Spleen (tissue), 11 donors: ENCODE results near the gene VGLL4. TPM values are rescaled to one million over a fixed set of nuclear protein-coding genes. Genes with fewer than 3 reads are reported as not detected.
A peak's percentile ranks its signal among the peaks of the same experiment; 100 is the strongest.

Source experiments
- DNase-seq: peaks from one replicate; pipeline ENCODE4 v3.0.0-alpha.2; 2020
- H3K27ac ChIP-seq, 8 donors: fragments of 200-600 bp; sonication (generic) in 7 of 8; 1 replicate in 4 of 8; 2 replicates in 4 of 8; pipeline versions ENCODE4 v1.5.0 to v1.8.0; 2016 to 2021; ENCODE audit warnings: inconsistent platforms in 4 of 8, mild to moderate bottlenecking in 4 of 8, moderate library complexity in 1 of 8
- H3K27me3 ChIP-seq, 7 donors: fragments of 200-600 bp; sonication (generic) in 6 of 7; replicated peaks in 1 of 7; 1 replicate in 4 of 7; 2 replicates in 3 of 7; pipeline versions ENCODE4 v1.5.0 to v1.8.0; 2016 to 2021; ENCODE audit warnings: inconsistent platforms in 3 of 7, mild to moderate bottlenecking in 1 of 7
- H3K36me3 ChIP-seq, 6 donors: fragments of 200-600 bp; sonication (generic) in 5 of 6; 1 replicate in 4 of 6; 2 replicates in 2 of 6; pipeline versions ENCODE4 v1.5.0 to v1.8.0; 2016 to 2021; ENCODE audit warnings: inconsistent platforms in 2 of 6
- H3K4me1 ChIP-seq, 6 donors: fragments of 200-600 bp; sonication (generic) in 5 of 6; 1 replicate in 3 of 6; 2 replicates in 3 of 6; pipeline versions ENCODE4 v1.5.0 to v1.8.0; 2016 to 2021; ENCODE audit warnings: inconsistent platforms in 3 of 6
- H3K4me3 ChIP-seq, 8 donors: fragments of 200-600 bp; sonication (generic) in 7 of 8; 1 replicate in 4 of 8; 2 replicates in 4 of 8; pipeline versions ENCODE4 v1.5.0 to v1.8.0; 2016 to 2021; ENCODE audit warnings: inconsistent platforms in 4 of 8, mild to moderate bottlenecking in 4 of 8, moderate library complexity in 2 of 8
- H3K9me3 ChIP-seq, 8 donors: fragments of 200-600 bp; sonication (generic) in 7 of 8; 1 replicate in 4 of 8; 2 replicates in 4 of 8; pipeline versions ENCODE4 v1.5.0 to v1.8.0; 2016 to 2021; ENCODE audit warnings: inconsistent platforms in 4 of 8
- POLR2A ChIP-seq, 3 donors: fragments of 450-650 bp; IDR thresholded peaks; one replicate each; pipeline ENCODE4 v1.5.1; 2017; ENCODE audit warnings: antibody characterized with exemption in 3 of 3, mild to moderate bottlenecking in 1 of 3
- POLR2AphosphoS5 ChIP-seq, 3 donors: sonication (generic); formaldehyde crosslinking; IDR thresholded peaks; one replicate each; pipeline ENCODE4 v1.5.1; 2017; ENCODE audit warnings: antibody characterized with exemption in 3 of 3
- WGBS, 5 donors: extraction: QIAGEN DNeasy Blood & Tissue Kit in 3 of 5; methylation state at CpG; one replicate each; pipeline versions ENCODE4 v1.1.5 to v1.1.7; 2013 to 2018; 5-methylcytosine and 5-hydroxymethylcytosine counted together
- intact Hi-C: fragments of 100-400 bp; cut with DNase I; formaldehyde crosslinking; loops from one replicate; pipeline ENCODE4 v1.15.0; 2023; ENCODE audit warnings: low total_unique reads
- polyA plus RNA-seq, 3 donors: library from polyadenylated mRNA; stranded (reverse); fragments of 200-250 nt; gene quantifications; one replicate each; pipeline ENCODE4 v1.2.1, GENCODE V29; 2013
- total RNA-seq, 7 donors: library from RNA; depleted of rRNA in 3 of 7; stranded (reverse); fragments of >200 nt in 3 of 7; fragmentation: NEBNext Ultra II Directional in 4 of 7; extraction: Animal tissue kit (Norgen Biotek cat#: 25700) in 4 of 7; gene quantifications; one replicate each; pipeline versions ENCODE4 v1.1.0 to v1.2.1, GENCODE V29; 2016 to 2021
- TF ChIP-seq, protein P1 (sequence below), 11 experiments: fragments of 200-600 bp in 7 of 11; fragments of 450-650 bp in 4 of 11; sonication (generic) in 4 of 11; IDR thresholded peaks in 8 of 11; conservative IDR thresholded peaks in 3 of 11; 1 replicate in 7 of 11; 2 replicates in 4 of 11; pipeline versions ENCODE4 v1.4.0 to v1.8.0; 2016 to 2021; ENCODE audit warnings: antibody characterized with exemption in 11 of 11, inconsistent platforms in 4 of 11, mild to moderate bottlenecking in 1 of 11
- donor health status: healthy with polysubstance abuse.
- donor health status: DM: no; HTN: no; CAD: no; lungs with moderate emphysema.
- donor health status: DM: no; HTN: no; CAD: no.
- donor health status: Bipolar disorder and iron deficiency.
- donor health status: healthy.
- donor health status: DM: no; HTN: no; CAD: no.
- donor health status: DM: yes; HTN: yes; CAD: no.

VGLL4 gene
- total and polyA plus RNA-seq, 10 donors, result 13.5 to 80.2 (median 50.8) TPM

DNA sequence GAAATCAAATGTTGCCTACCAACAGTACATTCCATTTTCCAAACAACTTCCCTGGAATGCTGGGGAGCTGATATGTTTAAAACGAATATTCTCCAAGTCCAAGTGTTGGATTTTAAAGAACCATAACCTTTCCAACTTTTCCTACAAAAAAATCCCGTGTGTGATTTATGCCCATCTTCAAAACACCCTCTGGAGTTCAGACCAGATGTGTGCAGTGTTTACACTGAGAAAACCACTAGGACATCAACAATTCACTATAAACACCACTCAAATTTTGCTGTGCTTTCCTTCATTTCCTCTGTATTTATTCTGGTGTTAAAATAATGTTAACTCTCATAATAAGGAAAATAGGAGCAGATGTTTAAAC, 2.4 kb downstream of the VGLL4 start:
- no peak for DNase-seq
- peaks cover 19 to 70% (median 55%) of the 10 kb centered on the region in 6 donors for H3K4me1 ChIP-seq
- no peaks in the 10 kb centered on the region for H3K27me3 ChIP-seq
- 17 to 23% (median 21%) methylated on average over 2 of the region's 2 CpGs for WGBS, 5 donors
- TF ChIP-seq, protein P1, sequence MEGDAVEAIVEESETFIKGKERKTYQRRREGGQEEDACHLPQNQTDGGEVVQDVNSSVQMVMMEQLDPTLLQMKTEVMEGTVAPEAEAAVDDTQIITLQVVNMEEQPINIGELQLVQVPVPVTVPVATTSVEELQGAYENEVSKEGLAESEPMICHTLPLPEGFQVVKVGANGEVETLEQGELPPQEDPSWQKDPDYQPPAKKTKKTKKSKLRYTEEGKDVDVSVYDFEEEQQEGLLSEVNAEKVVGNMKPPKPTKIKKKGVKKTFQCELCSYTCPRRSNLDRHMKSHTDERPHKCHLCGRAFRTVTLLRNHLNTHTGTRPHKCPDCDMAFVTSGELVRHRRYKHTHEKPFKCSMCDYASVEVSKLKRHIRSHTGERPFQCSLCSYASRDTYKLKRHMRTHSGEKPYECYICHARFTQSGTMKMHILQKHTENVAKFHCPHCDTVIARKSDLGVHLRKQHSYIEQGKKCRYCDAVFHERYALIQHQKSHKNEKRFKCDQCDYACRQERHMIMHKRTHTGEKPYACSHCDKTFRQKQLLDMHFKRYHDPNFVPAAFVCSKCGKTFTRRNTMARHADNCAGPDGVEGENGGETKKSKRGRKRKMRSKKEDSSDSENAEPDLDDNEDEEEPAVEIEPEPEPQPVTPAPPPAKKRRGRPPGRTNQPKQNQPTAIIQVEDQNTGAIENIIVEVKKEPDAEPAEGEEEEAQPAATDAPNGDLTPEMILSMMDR (IDR thresholded peaks at IDR 0.05 in 8 of 11, conservative IDR thresholded peaks at IDR 0.05 in 3 of 11), result no peak
- no peak for TF ChIP-seq POLR2A (IDR thresholded peaks at IDR 0.05)
- intact Hi-C loops, result no loop called here
- H3K9me3 ChIP-seq, result no peaks in the 10 kb centered on the region
- peak overlapping the region; percentile 77 to 95 (median 93) for H3K27ac ChIP-seq
- H3K4me3 ChIP-seq, result peak overlapping the region; percentile 50 to 80 (median 68)
- peaks cover 0 to 6% (median 0%) of the 10 kb centered on the region in 6 donors for H3K36me3 ChIP-seq

DNA sequence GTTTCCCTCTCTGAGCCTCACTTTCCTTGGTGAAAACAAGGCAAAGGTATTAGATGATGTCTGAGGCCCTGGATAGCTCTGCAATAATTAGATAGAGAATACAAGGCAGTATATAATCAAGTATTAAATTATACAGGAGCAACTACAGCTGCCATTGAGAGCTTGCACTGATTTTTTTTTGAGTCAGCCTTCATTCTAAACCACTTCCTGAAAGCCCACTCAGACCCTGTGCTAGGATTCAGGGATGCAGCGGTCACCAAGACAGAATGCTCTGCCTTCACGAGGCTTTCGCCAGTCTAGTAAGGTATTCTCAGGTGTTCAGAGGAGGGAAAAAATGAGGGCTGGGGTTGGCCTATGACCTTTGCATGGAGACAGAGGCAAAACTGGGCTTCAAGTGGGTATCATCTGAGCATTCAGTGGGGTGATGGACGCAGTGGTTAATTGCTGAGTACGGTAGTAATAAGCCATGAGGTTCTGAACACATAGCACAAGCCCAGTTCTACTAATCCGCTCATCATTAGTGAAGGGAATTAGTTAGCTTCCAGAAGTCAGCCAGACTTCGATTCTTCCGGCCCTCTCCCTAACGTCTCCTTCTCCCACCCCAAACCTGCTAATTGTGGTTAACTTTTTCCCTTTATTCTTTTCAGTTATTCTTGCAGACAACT, 3.6 kb downstream of the VGLL4 start:
- intact Hi-C loops, result no loop called here
- H3K27me3 ChIP-seq, result no peaks in the 10 kb centered on the region
- H3K9me3 ChIP-seq, result no peaks in the 10 kb centered on the region
- peak overlapping the region in 1 of 8 donors; percentile 79 for H3K4me3 ChIP-seq
- 75 to 80% (median 78%) methylated on average over 9 of the region's 9 CpGs for WGBS, 5 donors
- DNase-seq, result no peak
- no peak for TF ChIP-seq POLR2A (IDR thresholded peaks at IDR 0.05)
- TF ChIP-seq, protein P1 (IDR thresholded peaks at IDR 0.05 in 8 of 11, conservative IDR thresholded peaks at IDR 0.05 in 3 of 11), result no peak
- no peak for TF ChIP-seq POLR2AphosphoS5 (IDR thresholded peaks at IDR 0.05)
- peaks cover 0 to 6% (median 0%) of the 10 kb centered on the region in 6 donors for H3K36me3 ChIP-seq
- H3K27ac ChIP-seq, result peak overlapping the region in 7 of 8 donors; percentile 23 to 95 (median 93)
- peaks cover 19 to 82% (median 65%) of the 10 kb centered on the region in 6 donors for H3K4me1 ChIP-seq

DNA sequence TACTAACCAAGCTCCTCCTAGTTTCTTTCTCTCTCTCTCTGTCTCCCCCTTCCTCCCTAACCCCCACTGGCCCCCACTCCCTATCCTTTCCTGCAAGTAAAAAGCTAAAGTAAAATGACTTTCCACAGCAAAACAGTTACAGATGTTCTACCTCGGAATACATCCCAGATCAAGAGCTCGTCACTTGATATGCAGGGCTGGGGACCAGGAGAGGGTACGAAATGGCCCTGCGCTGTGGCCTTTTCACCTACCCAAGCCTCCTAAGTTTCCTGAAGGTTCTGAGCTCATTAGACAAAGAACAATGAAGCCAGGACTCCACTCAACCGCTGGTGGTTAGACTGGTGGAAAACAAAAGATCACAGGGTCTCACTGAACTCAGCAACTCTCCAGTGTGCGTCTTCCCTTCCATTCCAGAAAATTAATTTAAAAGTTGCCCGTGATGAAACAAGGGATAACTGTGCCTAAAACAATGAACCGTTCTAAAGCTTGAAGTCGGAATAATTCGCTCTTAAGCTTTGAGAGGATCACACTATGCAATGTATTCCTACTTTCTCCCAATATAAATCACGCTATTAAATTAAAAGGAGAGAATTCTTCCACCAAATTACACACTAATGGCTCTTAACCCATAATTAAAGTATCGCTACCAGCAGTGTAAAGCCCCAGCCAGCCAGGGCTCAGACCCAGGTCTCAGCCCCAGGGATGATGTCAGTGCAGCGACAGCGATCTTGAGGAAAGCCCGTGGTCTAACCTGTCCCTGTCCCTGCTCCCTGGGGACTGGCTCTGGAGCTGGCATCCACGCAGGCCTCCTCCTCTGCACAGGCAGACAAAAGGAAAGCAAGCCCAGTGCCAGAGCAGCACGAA, 5.0 kb downstream of the VGLL4 start:
- Histone ChIP-seq H3K36me3 (peaks cover 0 to 6% (median 0%) of the 10 kb centered on the region in 6 donors), H3K27me3 (no peaks in the 10 kb centered on the region), H3K27ac (peak overlapping the region in 6 of 8 donors; percentile 20 to 95 (median 76))

More for the DNA sequence above, 5.0 kb downstream of the VGLL4 start:
- Histone ChIP-seq H3K4me1 (peaks cover 26 to 87% (median 71%) of the 10 kb centered on the region in 6 donors), H3K9me3 (no peaks in the 10 kb centered on the region), H3K4me3 (peak overlapping the region in 2 of 8 donors; percentile 8 to 21)
- intact Hi-C loops, result loop anchor here (10.0 kb wide), 1 partner anchor 54 kb away; no protein-coding TSS in a partner anchor
- WGBS, 5 donors, result 75 to 80% (median 77%) methylated on average over 15 to 17 of the region's 17 CpGs
- TF ChIP-seq POLR2AphosphoS5 (IDR thresholded peaks at IDR 0.05) (no peak), POLR2A (IDR thresholded peaks at IDR 0.05) (no peak)
- TF ChIP-seq, protein P1 (IDR thresholded peaks at IDR 0.05 in 8 of 11, conservative IDR thresholded peaks at IDR 0.05 in 3 of 11), result no peak
- no peak for DNase-seq
